Measurements from ENCODE around the gene GPS2. TPM values are rescaled to one million over a fixed set of nuclear protein-coding genes. Genes with fewer than 3 reads are reported as not detected.

Gene GPS2
- total and polyA plus RNA-seq, 10 of the 15 experiments (the other 5 are each of a cell fraction or from before 2014, with no cell fraction given) = 10.2 to 96.4 (median 42.5) TPM

DNA sequence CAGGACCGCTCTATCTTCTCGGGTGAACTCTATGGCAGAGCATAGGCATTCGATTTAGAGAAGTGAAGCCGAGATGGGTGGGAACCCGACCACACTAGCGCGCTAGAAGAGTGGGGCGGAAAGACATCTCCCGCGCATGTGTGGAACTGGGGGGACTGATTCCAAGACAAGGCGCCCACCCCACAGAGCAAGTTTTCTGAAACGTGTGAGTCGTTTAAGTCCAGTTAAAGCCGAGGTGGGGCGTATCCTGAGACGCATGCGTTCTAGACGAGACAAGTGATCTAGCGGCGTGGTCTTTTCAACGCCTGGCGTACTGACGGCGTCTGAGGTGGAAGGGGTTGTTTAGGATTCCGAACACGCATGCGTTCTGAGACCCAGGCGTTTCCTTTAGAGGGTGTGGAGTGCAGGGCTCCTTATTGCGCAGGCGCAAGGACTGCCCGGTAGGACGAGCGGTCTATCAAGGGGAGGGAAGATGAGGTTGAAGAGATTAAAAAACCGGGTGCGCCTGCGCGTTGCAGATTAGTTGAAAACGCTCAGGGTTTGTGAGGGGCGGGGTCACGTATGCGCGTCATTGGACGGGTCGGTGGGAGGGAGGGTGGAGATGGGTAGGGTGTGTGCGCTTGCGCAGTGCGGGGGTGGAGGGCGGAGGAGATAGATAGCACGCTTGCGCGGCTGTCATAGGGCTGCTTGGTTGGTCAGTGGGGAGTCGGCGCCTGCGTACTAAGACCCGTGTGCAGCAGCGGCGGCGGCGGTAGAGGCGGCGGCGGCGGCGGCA lies 8.1 kb downstream of the GPS2 start, which contains the start of gene EIF5A:
Gene EIF5A, plus strand, starts transcription at position 718 of the 775 bp plus-strand sequence. CDS start 2,008 bp downstream, outside the sequence.
- Histone ChIP-seq H2AFZ (ENCODE audit: control insufficient read depth, low read depth, low read length) (peak within 1 kb of the TSS; percentile 84), H3K4me2 (ENCODE audit: control insufficient read depth, insufficient read depth) (peak within 1 kb of the TSS; percentile 45), H3K79me2 (ENCODE audit: control insufficient read depth, insufficient read depth, low read length) (peaks cover 43% of the 10 kb centered on the region), H3K4me1 (ENCODE audit: control insufficient read depth, insufficient read depth, low read length) (peaks cover 12% of the 10 kb centered on the region), H4K20me1 (ENCODE audit: control insufficient read depth, insufficient read depth) (peaks cover 21% of the 10 kb centered on the region), H3K4me3 (peak within 1 kb of the TSS; percentile 99), H3K27ac (ENCODE audit: control insufficient read depth, insufficient read depth) (peak within 1 kb of the TSS; percentile 99), H3K27me3 (replicated peaks in 1 of 2; ENCODE audit: control insufficient read depth in 2 of 2, insufficient read depth in 2 of 2, low read length in 1 of 2) (no peaks in the 10 kb centered on the region), H3K9ac (ENCODE audit: control insufficient read depth, insufficient read depth, low read length) (peak within 1 kb of the TSS; percentile 100), H3K36me3 (ENCODE audit: control insufficient read depth in 2 of 2, insufficient read depth in 2 of 2, low read length in 1 of 2) (peaks cover 15 to 21% of the 10 kb centered on the region in 2 experiments), H3K9me3 (replicated peaks; ENCODE audit: control insufficient read depth, insufficient read depth, low read length) (no peaks in the 10 kb centered on the region)
- DNase-seq (ENCODE audit: low read depth, low spot score) = peak; percentile 100
- SMC1A ChIA-PET (ENCODE audit: uncharacterized antibody, unreplicated experiment) = no interaction called here
- in situ Hi-C loops (cut with MboI) (no loop called here), intact Hi-C loops (cut with micrococcal nuclease; ENCODE audit: unreplicated experiment) (loop anchor here (2.0 to 10.0 kb wide), 3 partner anchors 22 to 378 kb away; partner anchors contain the start of genes GABARAP, NEURL4, TP53 and WRAP53)
- CTCF ChIA-PET = no interaction called here
- ATAC-seq = peak; percentile 82
- RAD21 ChIA-PET (ENCODE audit: unreplicated experiment) = no interaction called here
- no TSS peak for BruUV-seq (replicated peaks)
- POLR2A ChIA-PET = interaction anchor here (0.6 to 1.5 kb wide), 2 partner anchors 10 to 129 kb away, joined by 3 to 7 read pairs; partner anchors contain the start of gene TMEM102
- peak; percentile 98 for FAIRE-seq
- 1% methylated on average over 64 of the region's 64 CpGs for WGBS (ENCODE audit: insufficient coverage, insufficient replicate concordance, low lambda C conversion rate, missing lambda C conversion rate)
- peak; percentile 73 for TF ChIP-seq SMAD1 (IDR thresholded peaks at IDR 0.05; ENCODE audit: low read depth, partially characterized antibody)
- no peak for TF ChIP-seq CBX3 (IDR thresholded peaks at IDR 0.05; ENCODE audit: borderline replicate concordance, low read depth)
- peak; percentile 79 for TF ChIP-seq HCFC1 (IDR thresholded peaks at IDR 0.05; ENCODE audit: low read length)
- TF ChIP-seq, protein P1, sequence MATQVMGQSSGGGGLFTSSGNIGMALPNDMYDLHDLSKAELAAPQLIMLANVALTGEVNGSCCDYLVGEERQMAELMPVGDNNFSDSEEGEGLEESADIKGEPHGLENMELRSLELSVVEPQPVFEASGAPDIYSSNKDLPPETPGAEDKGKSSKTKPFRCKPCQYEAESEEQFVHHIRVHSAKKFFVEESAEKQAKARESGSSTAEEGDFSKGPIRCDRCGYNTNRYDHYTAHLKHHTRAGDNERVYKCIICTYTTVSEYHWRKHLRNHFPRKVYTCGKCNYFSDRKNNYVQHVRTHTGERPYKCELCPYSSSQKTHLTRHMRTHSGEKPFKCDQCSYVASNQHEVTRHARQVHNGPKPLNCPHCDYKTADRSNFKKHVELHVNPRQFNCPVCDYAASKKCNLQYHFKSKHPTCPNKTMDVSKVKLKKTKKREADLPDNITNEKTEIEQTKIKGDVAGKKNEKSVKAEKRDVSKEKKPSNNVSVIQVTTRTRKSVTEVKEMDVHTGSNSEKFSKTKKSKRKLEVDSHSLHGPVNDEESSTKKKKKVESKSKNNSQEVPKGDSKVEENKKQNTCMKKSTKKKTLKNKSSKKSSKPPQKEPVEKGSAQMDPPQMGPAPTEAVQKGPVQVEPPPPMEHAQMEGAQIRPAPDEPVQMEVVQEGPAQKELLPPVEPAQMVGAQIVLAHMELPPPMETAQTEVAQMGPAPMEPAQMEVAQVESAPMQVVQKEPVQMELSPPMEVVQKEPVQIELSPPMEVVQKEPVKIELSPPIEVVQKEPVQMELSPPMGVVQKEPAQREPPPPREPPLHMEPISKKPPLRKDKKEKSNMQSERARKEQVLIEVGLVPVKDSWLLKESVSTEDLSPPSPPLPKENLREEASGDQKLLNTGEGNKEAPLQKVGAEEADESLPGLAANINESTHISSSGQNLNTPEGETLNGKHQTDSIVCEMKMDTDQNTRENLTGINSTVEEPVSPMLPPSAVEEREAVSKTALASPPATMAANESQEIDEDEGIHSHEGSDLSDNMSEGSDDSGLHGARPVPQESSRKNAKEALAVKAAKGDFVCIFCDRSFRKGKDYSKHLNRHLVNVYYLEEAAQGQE (IDR thresholded peaks at IDR 0.05; ENCODE audit: low read depth, low read length) = no peak
- TF ChIP-seq MTA3 (IDR thresholded peaks at IDR 0.05; ENCODE audit: borderline replicate concordance, low read length) = no peak
- TF ChIP-seq SREBF1 (IDR thresholded peaks at IDR 0.05; ENCODE audit: low read length) = no peak
- peak; percentile 100 for TF ChIP-seq MLLT1 (IDR thresholded peaks at IDR 0.05)
- TF ChIP-seq LARP7 (IDR thresholded peaks at IDR 0.05) = no peak
- TF ChIP-seq EP300 (IDR thresholded peaks at IDR 0.05; ENCODE audit: borderline replicate concordance in 1 of 2, control insufficient read depth in 1 of 2, low read depth in 2 of 2, low read length in 2 of 2) = 0 out of 4 replicates have a peak, but pooled peaks of 1 of the 2 experiments have one; percentile 54
- no peak for TF ChIP-seq CBX5 (IDR thresholded peaks at IDR 0.05; ENCODE audit: low read depth)
- no peak for TF ChIP-seq ZBTB4 (CRISPR knock-in tag; IDR thresholded peaks at IDR 0.05)
- peak; percentile 72 for TF ChIP-seq POLR2AphosphoS2 (IDR thresholded peaks at IDR 0.05; ENCODE audit: low read depth, low read length)
- no peak for TF ChIP-seq RBBP5 (conservative IDR thresholded peaks at IDR 0.05)
- peak; percentile 50; the same call in 1 of the 2 replicates for TF ChIP-seq CHD2 (IDR thresholded peaks at IDR 0.05; ENCODE audit: borderline replicate concordance, low read depth, low read length)
- TF ChIP-seq NFYB (IDR thresholded peaks at IDR 0.05; ENCODE audit: insufficient read depth, low read depth, low read length) = no peak

All from GM12878 (cell line).